Posterior vena cava (tissue), 2 donors: ENCODE data around the gene OVOL2. TPM values are rescaled to one million over a fixed set of nuclear protein-coding genes. Genes with fewer than 3 reads are reported as not detected.

Experiments
- DNase-seq: peaks from one replicate; pipeline ENCODE4 v3.0.0-alpha.2; 2020; ENCODE audit warnings: low spot score
- intact Hi-C, 2 donors: fragments of 100-400 bp; cut with DNase I; formaldehyde crosslinking; loops; one replicate each; pipeline versions ENCODE4 v1.14.1 to v1.14.2; 2022 to 2023
- total RNA-seq, 2 donors: library from RNA; stranded (reverse); fragmentation: NEBNext Ultra II Directional; extraction: Animal tissue kit (Norgen Biotek cat#: 25700); gene quantifications; one replicate each; pipeline ENCODE4 v1.2.1, GENCODE V29; 2021
- donor health status: DM: yes; HTN: yes; CAD: no.
- donor health status: DM: yes; HTN: yes; CAD: no.

Gene OVOL2
- total RNA-seq, 2 donors from 2014 or later = not detected

- no peak for DNase-seq
- intact Hi-C loops = loop anchor here (10.0 kb wide), 1 partner anchor 491 kb away; no protein-coding TSS in a partner anchor
Observed at GRCh38 chr20:17995967-17996819, 61.5 kb downstream of the OVOL2 start.

GRCh38 chr20:17993546-17993945 lies 64.2 kb downstream of the OVOL2 start:
- intact Hi-C loops = loop anchor here (10.0 kb wide), 1 partner anchor 489 kb away; no protein-coding TSS in a partner anchor

GRCh38 chr20:17992847-17993513 lies 64.7 kb downstream of the OVOL2 start:
- intact Hi-C loops = loop anchor here (10.0 kb wide), 1 partner anchor 488 kb away; no protein-coding TSS in a partner anchor
- no peak for DNase-seq

More at GRCh38 chr20:17993546-17993945, 64.2 kb downstream of the OVOL2 start:
- DNase-seq = no peak

- intact Hi-C loops = loop anchor here (10.0 kb wide), 1 partner anchor 487 kb away; no protein-coding TSS in a partner anchor
- no peak for DNase-seq
Observed at GRCh38 chr20:17992224-17992637, 65.5 kb downstream of the OVOL2 start.

- DNase-seq = no peak
- intact Hi-C loops = loop anchor here (10.0 kb wide), 1 partner anchor 486 kb away; no protein-coding TSS in a partner anchor
Observed at GRCh38 chr20:17990278-17990972, 67.3 kb downstream of the OVOL2 start.

- intact Hi-C loops = loop anchor here in 1 of 2 donors (5.0 kb wide), 1 partner anchor 1746 kb away; no protein-coding TSS in a partner anchor
Observed at GRCh38 chr20:17987988-17988387, 69.7 kb downstream of the OVOL2 start.

GRCh38 chr20:17985388-17986018 lies 72.2 kb downstream of the OVOL2 start:
- no peak for DNase-seq

More at GRCh38 chr20:17987988-17988387, 69.7 kb downstream of the OVOL2 start:
- no peak for DNase-seq

GRCh38 chr20:17976305-17976704 lies 81.4 kb downstream of the OVOL2 start:
- no peak for DNase-seq

More at GRCh38 chr20:17985388-17986018, 72.2 kb downstream of the OVOL2 start:
- intact Hi-C loops = loop anchor here in 1 of 2 donors (5.0 kb wide), 1 partner anchor 1743 kb away; no protein-coding TSS in a partner anchor

More at GRCh38 chr20:17976305-17976704, 81.4 kb downstream of the OVOL2 start:
- intact Hi-C loops = no loop called here

Other genes starting within 250 kb of the OVOL2 start
- 10 to 100 TPM; 44.4 to 44.7 TPM for gene SNX5, start 89.1 kb downstream of the OVOL2 start, total RNA-seq
- 1 to 10 TPM; 7.5 to 9.0 TPM for gene MGME1, start 88.9 kb downstream of the OVOL2 start, total RNA-seq
- 1 to 10 TPM; 7.9 to 8.7 TPM for gene KAT14, start 79.9 kb upstream of the OVOL2 start, total RNA-seq
- gene PET117, start 79.9 kb upstream of the OVOL2 start, total RNA-seq = 1 to 10 TPM; 9.6 to 9.9 TPM
- gene ZNF133, start 230.6 kb upstream of the OVOL2 start, total RNA-seq = 10 to 100 TPM in 1 of 2 donors, 1 to 10 TPM in 1; 8.6 to 12.6 TPM